NCI-H2196 treated with DMSO at 0.1 percent for 48 hours (cell line): ENCODE data around the gene TBC1D9.
"Not testable (repeated sequence)": the region's sequence is repeated elsewhere in the genome, so short reads cannot be mapped to it uniquely, and the experiment has no call there.

Source experiments
- DNase-seq: peaks from one replicate; lab custom pipeline; 2025; ENCODE audit not compliant: unreplicated experiment; lab: John Stamatoyannopoulos, UW

TBC1D9 gene

GRCh38 chr4:140754918-140755773 lies 1.0 kb downstream of the TBC1D9 start:
- DNase-seq = no peak

GRCh38 chr4:140753329-140753728 lies 2.9 kb downstream of the TBC1D9 start:
- DNase-seq = no peak

GRCh38 chr4:140752291-140753068 lies 3.7 kb downstream of the TBC1D9 start:
- DNase-seq = no peak

GRCh38 chr4:140750470-140750869 lies 5.7 kb downstream of the TBC1D9 start:
- no peak for DNase-seq

GRCh38 chr4:140748171-140748570 lies 8.0 kb downstream of the TBC1D9 start:
- DNase-seq = no peak

GRCh38 chr4:140746546-140746945 lies 9.6 kb downstream of the TBC1D9 start:
- DNase-seq = not testable (repeated sequence)

- DNase-seq = no peak
Observed at GRCh38 chr4:140744421-140744820, 11.8 kb downstream of the TBC1D9 start.

- no peak for DNase-seq
Observed at GRCh38 chr4:140743194-140743931, 12.8 kb downstream of the TBC1D9 start.

GRCh38 chr4:140742838-140743193 lies 13.4 kb downstream of the TBC1D9 start:
- no peak for DNase-seq

GRCh38 chr4:140740906-140741670 lies 15.1 kb downstream of the TBC1D9 start:
- no peak for DNase-seq

- DNase-seq = no peak
Observed at GRCh38 chr4:140740422-140740821, 15.8 kb downstream of the TBC1D9 start.

- no peak for DNase-seq
Observed at GRCh38 chr4:140739971-140740370, 16.2 kb downstream of the TBC1D9 start.

GRCh38 chr4:140738139-140738538 lies 18.0 kb downstream of the TBC1D9 start:
- no peak for DNase-seq

- DNase-seq = no peak
Observed at GRCh38 chr4:140736669-140737343, 19.4 kb downstream of the TBC1D9 start.

- DNase-seq = no peak
Observed at GRCh38 chr4:140735779-140736391, 20.3 kb downstream of the TBC1D9 start.

- DNase-seq = no peak
Observed at GRCh38 chr4:140735317-140735716, 20.9 kb downstream of the TBC1D9 start.

- no peak for DNase-seq
Observed at GRCh38 chr4:140732780-140733179, 23.4 kb downstream of the TBC1D9 start.

- DNase-seq = no peak
Observed at GRCh38 chr4:140729344-140730049, 26.7 kb downstream of the TBC1D9 start.
